Prostate gland (tissue), 2 donors: ENCODE data around the gene OR10AD1.

Experiments
- POLR2A ChIP-seq: fragments of 450-650 bp; IDR thresholded peaks from one replicate; pipeline ENCODE4 v1.6.1; 2016; ENCODE audit warnings: antibody characterized with exemption, mild to moderate bottlenecking
- TF ChIP-seq, protein P1 (sequence below), 4 experiments: fragments of 200-600 bp in 2 of 4; fragments of 450-650 bp in 2 of 4; sonication (generic) in 2 of 4; IDR thresholded peaks; 1 replicate in 3 of 4; 2 replicates in 1 of 4; pipeline ENCODE4 v1.5.1; 2016 to 2019; ENCODE audit warnings: antibody characterized with exemption in 4 of 4, mild to moderate bottlenecking in 2 of 4, moderate library complexity in 2 of 4

DNA sequence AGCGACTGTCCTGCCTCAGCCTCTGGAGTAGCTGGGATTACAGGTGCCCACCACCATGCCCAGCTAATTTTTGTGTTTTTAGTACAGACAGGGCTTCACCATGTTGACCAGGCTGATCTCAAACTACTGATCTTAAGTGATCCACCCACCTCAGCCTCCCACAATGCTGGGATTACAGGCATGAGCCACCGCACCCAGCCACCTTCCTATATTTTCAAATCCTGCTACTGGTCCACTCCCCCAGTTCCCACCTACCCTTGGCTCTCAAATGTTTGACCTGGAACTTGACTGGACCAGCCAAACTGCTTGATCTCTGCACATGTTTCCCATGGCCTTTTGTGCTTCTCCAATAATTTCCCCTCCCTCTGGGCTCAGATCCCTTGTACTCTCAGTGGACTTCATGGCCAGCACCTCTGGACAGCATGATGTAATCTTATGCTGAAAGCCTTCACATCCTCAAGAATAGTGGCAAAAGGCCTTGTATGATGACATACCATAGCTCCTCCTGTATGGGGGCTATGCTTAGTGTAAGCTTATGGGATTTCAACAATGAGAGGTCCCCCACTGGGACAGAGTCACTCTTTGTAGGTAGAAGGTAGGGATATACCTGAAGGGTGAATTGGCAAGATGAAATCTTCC is 22.1 kb downstream of the OR10AD1 start:
- TF ChIP-seq, protein P1, sequence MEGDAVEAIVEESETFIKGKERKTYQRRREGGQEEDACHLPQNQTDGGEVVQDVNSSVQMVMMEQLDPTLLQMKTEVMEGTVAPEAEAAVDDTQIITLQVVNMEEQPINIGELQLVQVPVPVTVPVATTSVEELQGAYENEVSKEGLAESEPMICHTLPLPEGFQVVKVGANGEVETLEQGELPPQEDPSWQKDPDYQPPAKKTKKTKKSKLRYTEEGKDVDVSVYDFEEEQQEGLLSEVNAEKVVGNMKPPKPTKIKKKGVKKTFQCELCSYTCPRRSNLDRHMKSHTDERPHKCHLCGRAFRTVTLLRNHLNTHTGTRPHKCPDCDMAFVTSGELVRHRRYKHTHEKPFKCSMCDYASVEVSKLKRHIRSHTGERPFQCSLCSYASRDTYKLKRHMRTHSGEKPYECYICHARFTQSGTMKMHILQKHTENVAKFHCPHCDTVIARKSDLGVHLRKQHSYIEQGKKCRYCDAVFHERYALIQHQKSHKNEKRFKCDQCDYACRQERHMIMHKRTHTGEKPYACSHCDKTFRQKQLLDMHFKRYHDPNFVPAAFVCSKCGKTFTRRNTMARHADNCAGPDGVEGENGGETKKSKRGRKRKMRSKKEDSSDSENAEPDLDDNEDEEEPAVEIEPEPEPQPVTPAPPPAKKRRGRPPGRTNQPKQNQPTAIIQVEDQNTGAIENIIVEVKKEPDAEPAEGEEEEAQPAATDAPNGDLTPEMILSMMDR (IDR thresholded peaks at IDR 0.05) = no peak
- no peak for TF ChIP-seq POLR2A
